Stromal cell of bone marrow (primary cell): ENCODE data around the gene NXN.
A peak's percentile ranks its signal among the peaks of the same experiment; 100 is the strongest.
"Not testable (repeated sequence)": the region's sequence is repeated elsewhere in the genome, so short reads cannot be mapped to it uniquely, and the experiment has no call there.

Source experiments
- DNase-seq: peaks from one replicate; pipeline ENCODE4 v3.0.0-alpha.2; 2012; ENCODE audit warnings: low read depth

The NXN gene

DNA sequence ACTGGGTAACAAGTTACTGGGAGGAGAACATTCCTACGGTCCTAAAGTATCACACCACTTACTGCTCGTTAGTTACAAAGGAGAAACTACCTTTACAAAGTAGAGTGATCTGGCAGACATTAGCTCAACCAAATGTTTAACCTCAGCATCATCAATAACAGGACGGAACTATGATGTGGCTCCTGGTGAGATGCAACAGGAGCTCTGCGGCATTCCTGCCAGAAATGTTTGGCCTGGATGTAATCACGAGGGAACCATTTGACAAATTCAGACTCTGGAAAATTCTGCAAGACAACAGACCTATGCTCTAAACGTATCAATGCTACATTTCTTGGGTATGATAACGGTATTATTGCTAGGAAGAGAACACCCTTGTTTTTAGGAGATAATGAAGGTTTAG lies 117.0 kb downstream of the NXN start:
- no peak for DNase-seq

DNA sequence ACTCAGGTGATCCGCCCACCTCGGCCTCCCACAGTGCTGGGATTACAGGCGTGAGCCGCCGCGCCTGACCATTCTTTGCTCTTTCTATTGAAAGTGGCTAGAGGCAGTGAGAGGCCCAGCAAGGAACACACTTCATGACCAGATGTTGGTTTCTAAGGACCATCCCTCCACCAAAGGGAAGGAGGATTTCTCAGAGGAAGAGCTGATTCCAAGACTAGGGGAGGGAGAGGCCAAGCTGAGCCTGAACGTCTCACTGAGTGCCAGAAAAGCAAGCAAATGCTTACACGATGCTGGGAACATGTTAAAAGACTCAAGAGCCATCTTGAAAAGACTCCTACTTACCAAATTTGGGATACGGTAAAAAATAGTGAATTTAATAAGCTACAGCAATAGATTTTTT lies 118.2 kb downstream of the NXN start:
- no peak for DNase-seq

DNA sequence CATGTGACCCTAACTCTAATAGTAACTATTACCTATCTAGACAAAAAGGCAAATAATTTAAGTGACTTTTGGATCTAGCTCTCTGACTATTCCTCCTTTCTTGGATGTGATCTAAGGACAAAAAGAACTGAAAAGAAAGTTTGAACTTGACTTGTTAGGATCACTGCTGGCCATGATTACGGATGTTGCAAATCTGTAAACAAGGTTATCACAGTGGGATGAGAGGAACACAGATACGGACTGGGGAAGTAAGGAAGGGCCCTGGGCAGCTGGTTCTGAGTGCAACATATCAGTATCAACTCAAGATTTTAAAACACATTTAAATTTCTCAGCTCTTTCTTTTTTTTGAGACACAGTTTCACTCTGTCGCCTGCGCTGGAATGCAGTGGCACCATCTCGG lies 118.8 kb downstream of the NXN start:
- DNase-seq = no peak

DNA sequence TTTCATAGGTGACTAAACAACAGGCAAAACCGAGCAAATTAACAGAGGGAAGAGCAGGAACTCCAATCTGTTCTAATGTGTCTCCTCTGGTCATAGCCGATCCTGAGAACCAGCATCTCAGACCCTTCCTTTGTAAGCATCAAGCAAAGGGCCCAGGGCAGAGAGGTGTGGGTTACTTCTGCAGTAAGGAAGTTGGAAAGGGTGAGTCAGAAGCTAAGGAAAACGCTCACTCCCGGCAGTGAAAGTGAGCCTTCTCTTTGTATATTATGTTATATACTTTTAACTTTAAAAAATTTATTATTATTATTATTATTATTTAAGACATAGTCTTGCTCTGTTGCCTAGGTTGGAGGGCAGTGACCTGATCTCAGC lies 119.8 kb downstream of the NXN start:
- no peak for DNase-seq

DNA sequence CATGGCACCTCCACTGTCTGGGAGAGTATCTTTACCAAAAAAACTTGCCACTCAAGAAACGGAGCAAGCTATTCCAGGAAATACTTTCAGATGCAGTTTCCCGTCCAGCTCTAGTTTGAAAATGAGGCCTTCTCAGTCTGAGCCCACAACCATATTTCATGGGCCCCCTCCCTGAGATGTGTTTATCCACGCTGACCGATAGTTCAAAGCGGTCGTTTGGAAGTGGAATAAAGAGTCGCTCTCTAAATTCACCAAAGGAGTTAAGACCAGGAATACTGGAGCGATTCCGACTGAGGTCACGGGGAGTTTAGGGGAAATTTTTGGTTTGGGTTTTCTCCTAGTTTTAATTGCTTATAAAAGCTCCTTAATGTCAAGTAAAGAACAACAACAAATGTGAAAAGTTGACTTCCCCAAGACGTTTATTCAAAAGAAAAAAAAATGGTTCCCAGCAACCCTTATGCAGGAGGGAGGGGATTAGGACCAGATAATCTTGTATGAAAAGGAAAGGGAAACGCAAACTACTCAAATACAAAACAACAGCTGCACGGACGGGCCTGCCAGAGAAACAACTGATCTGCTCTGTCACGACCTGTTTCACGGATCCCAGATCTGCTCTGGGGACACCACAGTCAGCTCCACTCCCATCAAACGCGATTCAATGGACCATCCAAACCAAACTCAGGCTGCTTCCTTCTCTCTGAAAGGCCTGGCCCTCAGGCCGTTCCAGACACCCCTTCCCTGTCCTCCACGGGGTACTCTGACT lies 120.3 kb downstream of the NXN start:
- no peak for DNase-seq

DNA sequence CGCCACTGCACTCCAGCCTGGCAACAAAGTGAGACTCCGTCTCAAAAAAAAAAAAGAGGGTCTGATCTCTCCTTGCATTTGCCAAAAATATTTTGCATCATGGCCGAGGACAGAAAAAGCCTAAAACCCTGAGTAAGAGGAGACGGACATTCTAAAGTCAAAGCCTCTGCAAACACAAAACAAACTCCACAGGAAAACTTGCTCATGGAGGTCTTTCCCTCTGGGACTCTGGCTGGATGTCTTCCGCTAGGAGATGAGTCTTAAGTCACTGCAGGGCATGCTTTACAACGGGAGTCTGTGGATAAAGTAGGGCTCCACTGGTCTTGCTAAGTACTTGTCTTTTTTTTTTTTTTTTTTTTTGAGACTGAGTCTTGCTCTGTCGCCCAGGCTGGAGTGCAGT lies 123.4 kb downstream of the NXN start:
- DNase-seq = no peak

DNA sequence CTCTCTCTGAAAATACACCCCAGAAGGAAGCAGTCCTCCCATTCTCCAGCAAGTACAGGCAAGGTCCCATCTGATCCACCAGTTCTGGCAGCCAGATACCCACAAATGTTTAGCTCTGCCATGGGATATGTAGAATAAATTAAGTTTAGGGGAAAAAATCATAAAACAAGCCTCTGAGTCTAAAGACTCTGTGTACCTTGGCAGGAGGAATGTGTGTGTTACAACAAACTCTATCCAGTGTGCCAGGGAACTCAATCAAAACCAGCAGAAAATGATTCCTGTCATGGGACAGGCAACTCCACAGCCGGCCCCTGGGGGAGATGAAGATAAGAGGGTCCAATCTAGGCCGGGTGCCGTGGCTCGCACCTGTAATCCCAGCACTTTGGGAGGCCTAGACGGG lies 124.0 kb downstream of the NXN start:
- DNase-seq = no peak

DNA sequence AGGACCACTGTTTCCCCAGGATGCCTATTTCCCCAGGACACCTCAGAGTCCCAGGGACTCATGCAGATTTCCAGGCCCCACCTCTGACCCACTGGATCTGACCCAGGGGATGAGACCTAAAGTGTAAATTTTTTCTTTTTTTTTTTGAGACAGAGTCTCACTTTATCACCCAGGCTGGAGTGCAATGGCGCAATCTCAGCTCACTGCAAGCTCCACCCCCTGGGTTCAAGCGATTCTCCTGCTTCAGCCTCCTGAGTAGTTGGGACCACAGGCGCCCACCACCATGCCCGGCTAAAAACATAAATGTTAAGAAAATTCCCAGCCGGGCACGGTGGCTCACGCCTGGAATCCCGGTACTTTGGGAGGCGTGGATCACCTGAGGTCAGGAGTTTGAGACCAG lies 126.7 kb downstream of the NXN start:
- DNase-seq = not testable (repeated sequence)

DNA sequence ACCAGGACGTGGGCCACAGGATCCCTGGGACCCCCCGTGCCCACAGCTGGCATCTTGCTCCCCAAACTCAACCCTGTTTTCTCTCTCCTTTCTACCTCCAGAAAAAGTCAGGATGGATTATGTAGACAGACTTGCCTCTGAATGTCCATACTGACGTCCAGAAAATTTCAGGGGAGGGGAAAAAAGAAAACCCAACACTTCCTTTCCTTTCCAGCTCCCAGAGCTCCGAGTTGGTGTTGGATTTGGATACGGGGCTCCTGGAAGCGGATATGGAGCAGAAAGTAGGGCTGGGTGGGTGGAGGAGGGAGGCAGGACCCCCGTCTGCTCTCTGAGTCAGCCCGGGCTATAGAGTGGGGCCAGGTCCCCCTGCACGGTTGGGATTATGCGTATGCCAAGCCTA lies 127.2 kb downstream of the NXN start:
- DNase-seq = no peak

DNA sequence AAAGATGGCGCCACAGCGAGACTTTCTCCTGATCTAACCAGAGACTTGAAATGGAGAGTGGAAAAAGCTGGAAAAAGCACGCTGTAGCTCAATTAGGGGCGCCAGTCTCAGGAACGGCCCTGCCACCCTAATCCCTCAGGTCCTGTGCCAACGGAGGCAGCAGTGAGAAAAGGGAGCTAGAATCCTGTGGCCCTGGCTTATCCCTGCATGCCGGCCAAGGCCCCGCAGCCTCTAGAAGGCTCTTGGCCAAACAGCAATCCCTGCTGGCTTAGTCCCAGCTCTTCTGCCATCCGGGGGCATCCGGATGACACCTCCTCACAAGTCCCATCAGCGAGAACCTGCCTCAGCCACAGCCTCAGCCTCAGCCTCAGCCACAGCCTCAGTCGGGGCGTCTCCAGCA lies 127.7 kb downstream of the NXN start:
- no peak for DNase-seq

DNA sequence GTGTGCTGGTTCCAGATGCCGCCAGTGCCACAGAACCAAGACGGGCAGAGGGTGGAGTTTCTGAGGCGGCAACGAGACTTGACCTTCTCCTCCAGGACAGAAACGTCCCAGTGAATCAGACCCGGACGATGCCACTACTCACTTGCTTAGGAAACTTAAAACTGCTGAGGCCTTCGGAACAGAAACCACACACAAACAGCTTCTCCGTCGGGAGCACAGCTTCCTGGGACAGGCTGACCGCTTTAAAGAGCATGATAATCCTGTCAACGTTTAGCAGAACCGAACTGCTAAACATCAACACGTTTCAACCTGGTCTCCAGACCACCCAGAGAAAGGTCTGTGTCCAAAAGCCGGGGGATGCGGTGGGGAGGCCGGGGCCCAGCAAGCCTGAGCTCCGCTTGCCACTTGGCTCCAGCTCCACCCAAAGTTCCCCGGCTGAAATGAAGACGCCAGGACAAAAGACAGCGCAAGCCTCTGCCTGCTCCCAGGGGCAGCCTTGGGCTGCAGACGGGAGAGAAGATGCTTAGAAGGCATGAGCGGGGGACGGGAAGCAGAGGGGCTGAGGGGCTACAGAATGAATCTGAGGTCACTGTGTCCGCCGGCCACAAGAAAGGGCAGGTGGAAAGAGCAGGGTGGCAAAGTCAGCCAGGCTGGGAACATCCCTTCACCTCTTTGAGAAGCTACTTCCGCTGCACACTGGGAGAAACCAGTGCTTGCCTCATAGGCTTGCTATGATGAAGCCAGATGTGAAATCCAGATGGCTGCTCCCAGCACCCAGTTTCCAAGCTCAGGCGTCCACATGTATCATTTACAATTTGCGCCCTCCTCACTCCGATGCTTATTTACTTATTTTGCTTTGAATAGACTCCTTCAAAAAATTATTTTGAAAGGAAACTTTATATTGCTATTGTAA lies 128.5 kb downstream of the NXN start:
- no peak for DNase-seq

DNA sequence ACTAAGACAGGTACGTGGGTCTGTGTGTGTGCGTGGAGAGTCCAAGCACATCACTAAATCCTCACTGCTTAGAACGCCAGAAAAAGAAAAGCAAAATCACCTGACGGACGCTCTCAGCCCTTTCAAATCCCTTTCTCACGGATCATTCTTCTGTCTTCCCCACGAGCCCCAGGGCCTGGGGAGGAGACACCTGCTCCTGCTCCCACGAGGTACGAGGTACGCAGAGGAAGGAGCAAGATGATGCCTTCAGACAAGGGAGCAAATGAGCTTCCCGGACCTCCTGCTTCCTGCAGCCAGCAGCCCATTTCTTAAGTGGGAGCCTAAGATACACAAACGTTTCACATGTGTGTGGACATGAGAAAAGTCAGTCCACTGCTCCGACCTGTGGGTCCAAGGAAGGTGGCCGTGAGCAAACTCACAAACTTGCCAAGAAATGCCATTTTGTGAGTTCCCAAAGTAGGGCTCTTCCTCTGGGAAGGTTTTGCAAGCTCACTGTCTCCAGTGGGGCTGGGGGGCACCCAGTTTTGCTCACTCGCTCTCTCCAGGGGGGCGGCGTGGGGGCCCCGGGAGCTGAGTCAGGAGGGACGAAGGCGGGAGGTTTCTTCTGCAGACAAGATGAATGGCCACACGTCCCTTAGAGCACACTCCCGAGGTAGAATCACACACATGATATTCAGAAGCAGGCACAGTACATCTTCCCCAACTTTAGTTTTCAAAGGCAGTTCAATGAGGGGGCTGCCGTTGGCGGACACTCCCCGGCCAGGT lies 129.3 kb downstream of the NXN start:
- DNase-seq = no peak

DNA sequence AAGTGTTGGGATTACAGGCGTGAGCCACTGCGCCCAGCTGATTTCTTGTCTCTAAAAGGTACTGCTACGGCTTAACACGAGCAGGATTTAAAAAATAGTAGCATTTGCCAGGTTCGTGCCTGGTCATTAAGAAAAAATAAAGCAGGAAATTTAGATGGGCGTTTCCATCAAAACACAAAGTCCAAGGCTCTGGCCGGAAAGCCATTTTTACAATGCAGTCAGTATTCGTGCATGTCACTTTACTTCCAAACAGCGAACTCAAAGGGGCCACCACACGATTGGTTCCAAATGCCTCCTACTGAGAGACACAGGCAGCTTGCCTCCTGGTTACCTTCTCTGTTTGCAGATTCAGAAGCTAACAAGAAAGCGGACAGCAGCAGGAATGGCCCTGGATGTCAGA lies 131.2 kb downstream of the NXN start:
- no peak for DNase-seq

DNA sequence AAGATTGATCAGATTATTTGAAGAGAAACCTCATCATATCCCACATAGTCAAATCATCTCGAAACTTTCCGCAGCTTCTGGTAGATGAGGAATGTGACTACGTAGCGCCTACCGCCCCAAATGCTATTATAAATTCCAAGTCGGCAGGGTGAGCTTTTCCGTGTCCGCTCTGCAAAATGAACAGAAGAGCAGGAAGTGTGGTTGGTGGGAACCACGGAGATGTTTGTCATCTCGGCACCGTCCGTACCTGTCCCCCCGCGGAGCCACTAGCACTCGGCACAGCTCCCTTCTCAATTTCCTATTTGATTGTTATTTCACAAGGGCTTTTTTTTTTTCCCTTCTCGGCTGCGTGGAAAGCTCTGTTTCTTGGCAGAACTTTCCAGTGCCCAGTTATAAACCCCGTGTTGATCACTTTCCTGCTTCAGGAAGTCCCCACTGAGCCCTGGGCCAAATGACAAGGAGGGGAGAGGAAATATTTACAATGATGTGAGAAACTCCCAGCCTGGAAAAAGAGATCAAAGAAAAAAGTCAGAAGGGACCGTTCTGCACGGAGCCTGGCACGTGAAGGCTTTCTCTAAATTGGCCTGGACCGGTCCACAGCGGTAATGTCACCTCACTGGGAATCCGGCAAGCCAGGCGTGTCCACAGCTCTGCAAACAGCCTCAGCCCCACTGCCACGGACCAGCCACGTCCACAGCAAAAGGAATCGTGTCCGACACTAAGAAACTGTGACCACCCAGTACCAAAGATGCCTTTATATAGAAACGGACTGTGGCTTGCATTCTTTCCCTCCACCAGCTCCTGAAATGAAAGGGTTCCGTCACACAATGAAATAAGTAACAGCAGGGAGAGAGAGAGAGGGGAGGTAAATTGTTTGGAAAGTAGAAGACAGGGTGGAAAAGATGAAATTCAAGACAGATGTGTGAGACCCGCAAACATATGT lies 132.4 kb downstream of the NXN start:
- DNase-seq = no peak

DNA sequence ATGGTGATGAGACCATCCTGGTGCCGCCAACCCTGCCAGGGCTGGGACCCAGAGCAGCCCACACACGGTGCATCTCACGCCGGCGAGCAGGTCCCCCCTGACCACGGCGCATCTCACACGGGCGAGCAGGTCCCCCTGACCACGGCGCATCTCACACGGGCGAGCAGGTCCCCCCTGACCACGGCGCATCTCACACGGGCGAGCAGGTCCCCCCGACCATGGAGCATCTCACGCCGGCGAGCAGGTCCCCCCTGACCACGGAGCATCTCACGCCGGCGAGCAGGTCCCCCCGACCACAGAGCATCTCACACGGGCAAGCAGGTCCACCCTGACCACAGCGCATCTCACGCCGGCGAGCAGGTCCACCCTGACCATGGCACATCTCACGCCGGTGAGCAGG lies 138.3 kb downstream of the NXN start:
- no peak for DNase-seq

DNA sequence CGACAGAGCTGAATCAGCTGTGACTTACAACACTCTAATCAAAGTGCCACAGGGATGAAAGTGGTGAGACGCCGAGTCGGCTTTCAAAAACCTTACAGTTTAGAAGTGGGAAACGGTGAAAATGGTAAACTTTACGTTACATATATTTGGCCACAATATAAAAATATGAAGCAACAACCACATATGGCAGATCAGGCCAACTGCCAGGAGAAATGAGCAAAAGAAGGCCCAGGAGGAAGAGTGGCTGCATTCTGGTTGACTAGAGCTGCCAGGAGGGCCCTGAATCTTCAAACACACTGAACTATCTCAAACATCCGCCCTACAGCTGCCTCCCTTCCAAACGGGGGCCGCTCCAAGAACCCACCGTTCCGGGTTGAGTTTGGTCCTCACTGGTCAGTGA lies 141.1 kb downstream of the NXN start:
- DNase-seq = no peak

DNA sequence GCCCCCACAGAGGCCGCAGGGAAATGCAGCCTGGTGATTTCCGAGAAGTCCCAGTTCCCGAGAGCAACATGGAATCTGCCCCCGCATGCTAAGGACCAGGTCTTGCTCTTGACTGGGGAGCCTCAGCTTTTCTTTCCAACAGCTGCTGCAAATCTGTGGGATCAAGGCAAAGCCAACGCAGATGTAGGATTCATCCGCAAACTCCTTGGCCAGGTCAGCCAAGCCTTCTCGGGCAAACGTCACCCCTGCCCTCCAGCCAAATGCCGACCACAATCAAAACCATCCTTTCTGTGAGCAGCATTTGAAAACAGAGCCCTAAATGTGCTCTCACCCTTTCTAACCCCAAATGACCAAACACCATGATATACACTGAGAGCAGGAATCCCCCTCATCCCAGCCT lies 143.4 kb downstream of the NXN start:
- no peak for DNase-seq

DNA sequence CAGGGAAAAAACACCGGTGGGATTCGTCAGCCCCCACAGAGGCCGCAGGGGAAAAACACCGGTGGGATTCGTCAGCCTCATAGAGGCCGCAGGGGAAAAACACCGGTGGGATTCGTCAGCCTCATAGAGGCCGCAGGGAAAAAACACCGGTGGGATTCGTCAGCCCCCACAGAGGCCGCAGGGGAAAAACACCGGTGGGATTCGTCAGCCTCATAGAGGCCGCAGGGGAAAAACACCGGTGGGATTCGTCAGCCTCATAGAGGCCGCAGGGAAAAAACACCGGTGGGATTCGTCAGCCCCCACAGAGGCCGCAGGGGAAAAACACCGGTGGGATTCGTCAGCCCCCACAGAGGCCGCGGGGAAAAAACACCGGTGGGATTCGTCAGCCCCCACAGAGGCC lies 143.9 kb downstream of the NXN start:
- not testable (repeated sequence) for DNase-seq

DNA sequence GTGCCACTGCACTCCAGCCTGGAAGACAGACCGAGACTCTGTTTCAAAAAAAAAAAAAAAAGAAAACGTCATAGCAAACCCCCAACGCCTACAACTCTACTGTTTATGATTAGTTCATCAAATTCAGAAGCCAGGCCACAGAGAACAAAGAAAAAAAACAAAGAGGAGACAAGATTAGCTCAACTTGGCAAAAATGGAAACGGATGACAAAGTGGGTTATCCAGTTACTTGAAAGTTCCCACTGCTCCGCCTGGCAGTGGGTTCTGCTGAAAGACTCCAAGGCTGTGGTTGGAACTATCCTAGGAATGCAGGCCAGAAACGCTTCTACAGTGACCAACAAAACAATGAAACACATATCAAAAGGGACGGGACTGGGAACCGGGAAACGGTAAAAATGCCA lies 144.3 kb downstream of the NXN start:
- peak; percentile 98 for DNase-seq

DNA sequence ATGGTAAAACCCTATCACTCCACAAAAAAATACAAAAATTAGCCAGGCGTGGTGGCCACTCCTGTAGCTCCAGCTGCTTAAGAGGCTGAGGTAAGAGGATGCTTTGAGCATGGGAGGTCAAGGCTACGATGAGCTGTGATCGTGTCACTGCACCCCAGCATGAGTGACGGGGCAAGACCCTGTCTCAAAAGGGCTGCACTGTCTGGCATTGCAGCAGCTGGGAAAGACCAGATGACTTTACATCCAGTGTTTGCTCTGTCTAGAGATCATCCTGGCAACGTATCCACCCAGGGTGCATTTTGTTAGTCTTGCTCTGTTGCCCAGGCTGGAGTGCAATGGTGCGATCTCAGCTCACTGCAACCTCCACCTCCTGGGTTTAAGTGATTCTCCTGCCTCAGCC lies 145.4 kb downstream of the NXN start:
- DNase-seq = no peak

DNA sequence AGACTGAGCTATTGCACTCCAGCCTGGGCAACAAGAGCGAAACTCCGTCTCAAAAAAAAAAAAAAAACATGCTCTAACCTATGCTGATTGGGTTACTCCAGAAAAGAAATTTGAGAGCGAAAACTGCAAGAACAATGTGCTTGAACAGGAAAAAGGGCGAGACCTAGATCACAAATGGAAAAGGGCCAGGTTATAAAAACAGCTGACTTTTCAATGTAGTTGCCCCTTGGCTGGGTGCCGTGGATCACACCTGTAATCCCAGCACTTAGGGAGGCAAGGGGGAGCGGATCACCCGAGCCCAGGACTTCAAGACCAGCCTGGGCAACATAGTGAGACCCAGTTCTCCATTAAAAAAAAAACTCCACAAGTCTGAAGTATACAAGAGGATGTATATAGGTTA lies 148.6 kb downstream of the NXN start:
- DNase-seq = no peak

DNA sequence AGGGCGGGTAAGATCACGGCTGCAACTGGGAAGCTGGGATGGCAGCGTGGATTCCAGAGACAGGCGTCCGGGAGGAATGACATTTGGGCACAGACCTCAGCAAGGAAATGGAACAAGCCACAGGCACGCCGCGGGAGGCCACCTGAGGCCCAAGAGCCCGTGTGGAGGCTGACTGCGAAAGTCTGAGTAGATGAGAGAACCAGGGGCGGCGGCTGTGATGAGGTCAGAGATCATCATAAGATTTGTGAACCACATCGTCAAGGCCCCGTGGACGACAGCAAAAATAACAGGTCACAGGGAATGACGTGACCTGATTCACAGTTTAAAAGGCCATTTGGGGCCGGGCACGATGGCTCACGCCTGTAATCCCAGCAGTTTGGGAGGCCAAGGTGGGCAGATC lies 149.2 kb downstream of the NXN start:
- DNase-seq = no peak
